NCI-H2107 treated with DMSO at 0.1 percent for 48 hours (cell line): Measurements from ENCODE around the gene ACSM3.
"Not testable (repeated sequence)": the region's sequence is repeated elsewhere in the genome, so short reads cannot be mapped to it uniquely, and the experiment has no call there.

ENCODE experiments used
- DNase-seq: peaks from one replicate; lab custom pipeline; 2025; ENCODE audit not compliant: unreplicated experiment; lab: John Stamatoyannopoulos, UW

The ACSM3 gene

DNA sequence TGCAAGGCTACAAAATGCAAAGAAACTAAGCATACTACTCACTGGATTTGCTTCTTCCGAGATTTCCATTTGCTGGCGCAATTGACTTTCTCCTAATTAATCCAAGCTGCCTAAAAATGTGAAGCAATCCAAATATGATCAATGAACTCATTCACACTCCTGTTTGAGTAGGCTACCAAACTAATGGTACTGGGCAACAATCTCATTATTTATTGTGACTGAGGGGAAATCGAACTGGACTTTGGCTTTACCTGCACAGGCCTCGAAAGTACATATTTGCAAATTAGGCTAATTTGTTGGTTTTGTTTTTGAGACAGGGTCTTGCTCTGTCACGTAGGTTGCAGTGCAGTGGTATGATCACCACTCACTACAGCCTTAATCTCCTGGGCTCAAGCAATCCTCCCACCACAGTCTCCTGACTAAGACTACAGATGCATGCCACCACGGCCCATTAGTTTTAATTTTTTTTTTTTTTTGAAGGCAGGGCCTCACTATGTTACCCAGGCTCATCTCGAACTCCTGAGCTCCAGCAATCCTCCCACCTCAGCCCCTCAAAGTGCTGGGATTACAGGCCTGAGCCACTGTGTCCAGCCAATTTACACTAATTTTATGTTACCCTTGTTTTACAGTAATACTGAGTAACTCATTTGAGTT lies 39.9 kb downstream of the ACSM3 start:
- DNase-seq: no peak

DNA sequence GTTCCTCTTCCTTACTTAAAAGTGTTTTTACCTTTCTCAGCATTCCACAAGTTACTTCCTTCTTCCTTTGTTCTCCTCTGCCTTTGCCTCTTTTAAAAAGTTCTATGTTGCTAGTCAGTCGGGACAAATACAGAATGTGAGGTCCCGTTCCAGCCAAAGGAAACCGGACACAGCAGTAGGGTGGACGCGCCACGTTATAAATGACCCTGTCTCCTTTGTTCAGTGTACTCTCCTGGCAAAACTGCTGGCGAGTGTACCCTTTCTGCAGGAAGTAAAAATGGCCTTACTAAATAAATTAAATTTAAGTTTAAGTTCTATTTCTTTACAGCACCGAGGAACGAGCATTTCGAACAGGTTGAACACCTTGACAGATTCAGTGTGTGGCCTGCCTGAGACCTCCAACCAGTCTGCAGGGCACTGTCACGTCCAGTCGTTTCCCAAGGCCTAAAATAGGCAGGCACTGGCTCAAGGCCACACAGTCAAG lies 41.9 kb downstream of the ACSM3 start:
- not testable (repeated sequence) for DNase-seq

DNA sequence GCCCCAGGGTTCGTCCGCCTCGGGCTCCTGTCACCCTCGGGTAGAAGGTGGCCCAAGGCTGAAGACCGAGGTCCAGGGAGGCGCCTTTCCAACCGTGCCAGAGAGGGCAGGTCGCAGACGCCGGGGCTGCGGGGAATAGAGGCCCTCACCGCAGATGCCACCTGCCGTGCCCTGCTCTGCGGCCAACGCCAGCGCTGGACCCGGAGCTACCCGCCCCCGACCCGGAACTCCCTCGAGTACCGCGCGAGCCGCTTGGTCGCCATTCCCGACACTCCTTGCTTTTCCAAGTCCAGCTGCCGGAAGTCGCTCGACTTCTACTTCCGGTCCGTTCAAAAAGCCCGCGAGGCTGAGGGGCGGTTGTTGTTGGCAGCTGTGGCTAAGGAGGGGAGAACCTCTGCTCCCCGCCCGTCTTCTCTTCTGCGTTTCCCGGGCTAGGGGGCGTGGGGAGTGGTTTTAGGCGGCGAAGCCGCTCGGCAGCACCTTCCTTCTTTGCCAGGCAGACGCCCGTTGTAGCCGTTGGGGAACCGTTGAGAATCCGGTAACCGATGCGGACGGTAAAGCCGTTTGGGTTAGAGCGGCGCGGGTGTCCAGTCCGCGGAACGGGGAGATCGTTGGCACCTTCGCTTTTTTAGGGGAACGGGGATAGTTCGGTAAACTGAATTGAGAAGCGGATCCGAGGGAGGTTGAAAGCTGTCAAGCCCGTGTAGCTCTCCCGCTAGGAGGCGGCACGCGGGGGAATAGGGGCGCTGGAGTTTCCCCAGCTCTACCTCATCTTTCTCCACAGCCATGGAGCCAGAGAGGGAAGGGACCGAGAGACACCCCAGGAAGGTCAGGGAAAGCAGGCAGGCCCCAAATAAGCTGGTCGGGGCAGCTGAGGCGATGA lies 42.6 kb downstream of the ACSM3 start, which contains the start of the genes ERI2 and REXO5:
TSS of gene ERI2 (minus strand) at position 305 of the 883 bp plus-strand sequence. CDS start at position 263, 42 bp downstream.
TSS of gene REXO5 (plus strand) at position 360 of the 883 bp plus-strand sequence. CDS start at position 787, 427 bp downstream.
- peak; percentile 92 for DNase-seq

DNA sequence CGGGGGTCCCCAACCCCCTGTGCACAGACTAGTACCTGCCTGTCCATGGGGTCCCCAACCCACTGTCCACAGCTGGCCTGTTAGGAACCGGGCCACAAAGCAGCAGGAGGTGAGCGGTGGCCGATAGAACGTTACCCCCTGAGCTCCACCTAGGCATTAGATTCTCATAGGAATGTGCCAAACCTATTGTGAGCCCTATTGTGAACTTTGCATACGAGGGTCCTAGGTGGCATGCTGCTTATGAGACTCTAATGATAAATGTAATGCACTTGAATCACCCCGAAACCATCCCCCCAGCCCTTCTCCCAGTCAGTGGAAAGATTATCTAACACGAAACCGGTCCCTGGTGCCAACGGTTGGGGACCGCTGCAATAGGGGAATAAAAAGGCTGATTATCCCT lies 44.0 kb downstream of the ACSM3 start:
- no peak for DNase-seq

DNA sequence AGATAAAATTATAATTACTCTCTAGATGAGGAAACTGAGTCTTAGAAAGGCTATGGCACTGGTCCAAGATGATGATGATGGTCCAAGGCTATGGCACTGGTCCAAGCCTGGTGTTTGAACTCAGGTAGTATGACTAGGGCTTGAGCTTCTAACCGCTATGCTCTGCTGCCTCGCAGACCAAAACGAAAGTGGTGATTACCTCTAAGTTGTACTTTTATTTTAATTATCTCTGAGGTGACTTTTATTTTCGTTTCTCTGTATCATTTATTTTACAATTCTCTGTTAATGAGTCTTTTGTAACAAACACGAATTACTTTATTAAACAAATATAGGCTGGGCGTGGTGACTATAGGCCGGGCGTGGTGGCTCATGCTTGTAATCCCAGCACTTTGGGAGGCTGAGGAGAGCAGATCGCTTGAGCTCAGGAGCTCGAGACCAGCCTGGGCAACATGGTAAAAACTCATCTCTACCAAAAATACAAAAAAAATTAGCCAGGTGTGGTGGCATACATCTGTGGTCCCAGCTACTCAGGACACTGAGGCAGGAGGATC lies 48.1 kb downstream of the ACSM3 start:
- DNase-seq: no peak

DNA sequence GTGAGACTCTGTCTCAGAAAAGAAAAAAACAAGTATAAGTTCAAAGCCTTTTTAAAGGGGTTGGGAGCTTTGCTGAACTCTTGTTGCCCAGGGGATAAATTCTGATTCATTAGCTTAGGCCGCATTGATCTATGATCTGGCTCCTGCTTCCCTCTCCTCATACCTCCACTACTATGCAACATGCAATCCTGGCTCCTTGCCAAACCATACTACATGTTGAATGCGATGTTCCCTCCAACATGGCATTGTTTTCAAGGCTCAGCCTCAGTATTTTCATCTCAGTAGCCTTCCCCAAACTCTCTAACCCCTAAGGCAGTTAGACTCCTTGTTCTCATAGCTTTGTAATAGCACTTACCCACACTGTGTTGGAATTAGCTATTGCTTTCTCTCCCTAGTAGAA lies 48.7 kb downstream of the ACSM3 start:
- no peak for DNase-seq

DNA sequence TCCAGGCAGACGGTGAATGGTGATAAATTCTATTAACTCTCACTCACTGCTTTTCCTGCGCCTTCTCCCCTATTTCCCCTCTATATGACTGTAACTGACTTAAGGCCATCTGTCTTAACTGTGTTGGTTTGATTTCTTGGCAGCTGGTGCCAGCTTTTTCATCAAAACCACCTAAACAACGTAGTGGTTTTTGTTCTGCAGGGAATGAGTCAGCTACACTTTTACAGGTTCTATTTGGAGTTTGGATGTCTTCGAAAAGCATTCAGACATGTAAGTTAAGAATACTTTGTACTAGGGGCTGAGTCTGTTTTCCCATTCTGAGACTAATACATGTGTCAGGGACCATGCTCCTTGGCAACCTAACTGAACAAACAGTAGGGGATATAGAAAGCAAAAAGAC lies 51.0 kb downstream of the ACSM3 start:
- no peak for DNase-seq

DNA sequence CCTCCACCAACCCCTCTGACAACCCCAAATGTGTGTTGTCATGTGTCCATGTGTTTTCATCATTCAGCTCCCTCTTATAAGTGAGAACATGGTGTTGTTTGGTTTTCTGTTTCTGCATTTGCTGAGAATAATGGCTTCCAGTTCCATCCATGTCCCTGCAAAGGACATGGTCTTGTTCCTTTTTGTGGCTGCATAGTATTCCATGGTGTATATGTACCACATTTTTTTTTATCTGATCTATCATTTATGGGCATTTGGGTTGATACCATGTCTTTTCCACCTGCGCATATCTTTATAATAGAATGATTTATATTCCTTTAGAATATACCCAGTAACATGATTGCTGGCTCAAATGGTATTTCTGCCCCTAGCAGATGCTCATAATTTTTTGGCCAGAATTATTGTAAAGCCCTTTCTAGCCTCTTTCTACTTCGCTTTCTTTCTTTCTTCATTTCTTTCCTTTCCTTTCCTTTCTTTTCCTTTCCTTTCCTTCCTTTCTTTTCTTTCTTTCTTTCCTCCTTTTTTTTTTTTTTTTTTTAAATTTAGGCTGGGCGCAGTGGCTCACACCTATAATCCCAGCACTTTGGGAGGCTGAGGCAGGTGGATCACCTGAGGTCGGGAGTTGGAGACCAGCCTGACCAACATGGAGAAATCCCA lies 55.2 kb downstream of the ACSM3 start:
- DNase-seq: no peak

DNA sequence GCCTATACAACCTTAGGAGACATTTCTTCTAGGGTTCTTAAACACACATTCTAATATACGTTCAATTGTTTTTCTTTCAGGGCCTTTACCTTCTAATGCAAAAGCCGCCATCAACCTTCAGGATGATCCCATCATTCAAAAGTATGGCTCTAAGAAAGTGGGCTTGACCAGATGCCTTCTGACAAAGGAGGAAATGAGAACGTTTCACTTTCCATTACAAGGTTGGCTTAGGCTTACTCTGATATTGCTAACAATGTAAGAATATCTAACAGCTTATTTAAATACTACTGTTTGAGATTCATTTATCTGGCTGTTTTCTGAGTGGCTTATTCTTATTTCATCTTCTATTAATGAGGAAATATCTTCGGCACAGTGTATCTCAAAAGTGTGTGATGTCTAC lies 57.9 kb downstream of the ACSM3 start:
- no peak for DNase-seq

DNA sequence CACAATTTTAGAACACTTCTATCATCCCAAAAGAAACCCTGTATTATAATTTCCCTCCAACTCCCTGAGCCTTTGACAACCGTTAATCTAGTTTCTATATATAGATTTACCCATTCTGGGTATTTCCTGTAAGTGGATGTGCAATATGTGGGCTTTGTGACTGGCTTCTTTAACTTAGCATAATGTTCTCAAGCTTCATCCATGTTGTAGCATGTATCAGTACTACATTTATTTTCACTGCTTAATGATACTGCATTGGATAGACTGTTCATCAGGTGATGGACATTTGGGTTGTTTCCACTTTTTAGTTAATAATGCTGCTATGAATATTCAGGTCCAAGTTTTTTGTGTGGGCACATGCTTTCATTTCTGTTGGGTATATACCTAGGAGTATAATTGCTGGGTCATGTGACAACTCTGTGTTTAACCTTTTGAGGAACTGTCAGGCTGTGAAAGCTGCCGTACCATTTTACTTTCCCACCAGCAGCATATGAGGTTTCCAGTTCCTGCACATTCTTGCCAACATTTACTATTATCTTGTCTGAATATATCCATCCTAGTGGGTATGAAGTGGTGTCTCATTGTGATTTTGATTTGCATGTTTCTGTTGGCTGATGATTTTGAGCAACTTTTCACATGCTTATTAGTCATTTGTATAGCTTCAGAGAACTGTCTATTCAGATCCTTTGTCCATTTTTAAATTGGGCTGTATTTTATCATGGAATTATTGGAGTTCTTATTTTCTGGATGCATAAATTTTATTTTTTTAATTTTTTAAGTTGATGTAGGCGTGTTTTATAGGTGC lies 58.9 kb downstream of the ACSM3 start:
- DNase-seq: no peak

DNA sequence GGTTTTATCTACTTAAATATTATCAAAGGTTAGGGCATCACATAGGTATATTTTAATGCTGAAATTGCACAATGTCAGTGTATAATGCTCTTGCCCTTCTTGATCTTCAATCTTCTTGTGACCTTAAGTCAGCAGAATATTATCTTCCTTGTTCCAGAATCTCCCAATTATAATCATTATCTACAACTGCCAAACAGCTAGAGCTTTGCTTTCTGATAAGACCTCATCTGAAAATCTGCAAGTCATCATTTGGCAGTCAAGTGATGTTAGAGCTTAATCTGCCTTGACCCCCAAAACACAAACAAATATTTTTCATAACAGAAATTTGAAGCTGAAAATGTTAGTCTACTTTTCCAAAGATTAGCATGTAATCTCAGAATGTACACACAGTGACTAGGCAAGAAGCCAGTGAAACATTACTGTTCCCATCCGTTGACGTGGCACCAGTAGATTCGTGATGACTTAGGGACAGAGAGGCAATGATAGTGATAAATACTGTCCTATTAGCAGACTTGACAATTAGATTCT lies 62.3 kb downstream of the ACSM3 start:
- DNase-seq: no peak

DNA sequence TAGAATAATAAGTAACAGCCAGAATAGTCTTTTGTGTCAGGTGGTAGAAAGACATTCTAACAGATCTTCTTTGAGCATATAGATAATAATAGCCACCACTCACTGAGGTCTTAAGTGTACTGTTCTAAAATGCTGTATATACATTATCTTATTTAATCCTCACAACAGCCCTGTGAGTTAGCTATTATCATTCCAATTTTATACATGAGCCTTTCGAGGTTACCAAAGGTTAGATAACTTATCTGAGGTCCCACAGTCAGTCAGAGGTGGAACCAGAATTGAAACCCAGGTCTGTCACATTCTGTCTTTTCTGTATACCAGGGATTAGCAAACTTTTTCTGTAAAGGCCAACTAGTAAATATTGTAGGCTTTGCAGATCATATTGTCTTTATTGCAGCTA lies 65.7 kb downstream of the ACSM3 start:
- DNase-seq: no peak

DNA sequence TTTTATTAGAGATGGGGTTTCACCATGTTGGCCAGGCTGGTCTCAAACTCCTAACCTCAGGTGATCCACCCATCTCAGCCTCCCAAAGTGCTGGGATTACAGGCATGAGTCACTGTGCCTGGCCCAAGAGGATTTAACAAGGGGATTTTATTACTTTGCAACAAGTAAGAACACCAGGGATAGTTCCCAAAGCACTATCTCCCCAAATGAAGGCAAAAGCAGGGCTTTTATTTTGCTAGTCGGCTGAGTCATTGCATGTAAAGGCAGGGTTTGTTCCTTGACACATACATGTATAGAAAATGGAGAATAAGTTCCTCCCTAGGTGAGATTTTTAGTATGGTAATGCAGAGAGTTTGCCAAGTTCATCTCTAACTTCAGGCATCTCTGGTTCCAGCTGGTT lies 66.6 kb downstream of the ACSM3 start:
- DNase-seq: no peak

DNA sequence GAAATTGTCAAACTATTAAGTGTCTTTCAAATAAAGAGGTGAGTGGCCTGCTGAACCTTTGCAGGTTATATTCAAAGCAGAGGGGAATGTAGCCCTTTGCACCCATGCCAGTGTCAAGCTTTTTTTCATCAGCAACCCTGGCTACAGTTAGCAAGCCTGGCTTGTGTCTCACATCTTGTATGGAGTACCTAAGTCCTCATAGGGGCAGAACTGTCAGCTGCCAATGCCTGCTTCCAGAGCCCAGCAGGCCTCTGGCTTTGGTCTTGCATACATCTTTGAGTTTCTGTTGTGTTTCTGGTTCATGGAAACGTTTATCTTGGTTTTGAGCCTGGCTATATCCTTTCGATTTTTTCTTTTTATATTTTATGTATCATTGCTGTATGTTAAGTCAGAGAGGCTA lies 69.3 kb downstream of the ACSM3 start:
- DNase-seq: no peak

DNA sequence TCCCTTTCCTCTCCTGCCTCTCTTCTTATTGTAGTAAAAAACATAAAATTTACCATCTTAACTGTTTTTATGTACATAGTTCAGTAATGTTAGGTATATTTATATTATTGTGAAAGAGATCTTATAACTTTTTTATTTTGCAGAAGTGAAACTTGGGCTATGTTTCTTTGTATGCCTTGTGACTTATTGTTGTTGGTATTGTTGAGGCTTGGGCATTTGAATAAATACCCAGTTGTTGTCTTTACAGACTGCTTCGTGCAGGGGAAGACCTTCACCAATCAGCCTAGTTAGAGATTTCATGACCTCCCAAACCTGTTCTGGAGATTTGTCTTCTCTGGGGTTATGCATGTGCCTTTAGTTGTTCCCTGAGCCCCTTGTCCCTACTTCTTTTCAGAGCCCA lies 74.4 kb downstream of the ACSM3 start:
- no peak for DNase-seq

DNA sequence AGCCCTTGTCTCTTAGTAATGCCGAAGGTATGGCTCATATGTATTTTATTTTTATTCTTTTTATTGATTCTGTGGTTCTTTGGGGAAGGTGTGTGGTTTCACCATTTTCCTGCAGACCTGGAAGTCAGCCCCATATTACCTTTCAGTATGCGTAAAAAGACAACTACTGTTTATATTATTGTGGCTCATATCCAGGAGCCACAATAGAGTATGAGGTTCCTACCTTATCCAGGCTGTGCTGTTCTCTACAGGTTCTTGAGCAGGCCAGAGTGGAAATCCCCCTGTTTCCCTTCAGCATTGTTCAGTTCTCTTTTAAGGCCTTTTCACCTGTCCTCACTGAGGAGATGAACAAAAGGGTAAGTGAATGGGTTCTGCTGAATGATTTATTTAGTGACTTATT lies 75.7 kb downstream of the ACSM3 start:
- peak; percentile 44 for DNase-seq

DNA sequence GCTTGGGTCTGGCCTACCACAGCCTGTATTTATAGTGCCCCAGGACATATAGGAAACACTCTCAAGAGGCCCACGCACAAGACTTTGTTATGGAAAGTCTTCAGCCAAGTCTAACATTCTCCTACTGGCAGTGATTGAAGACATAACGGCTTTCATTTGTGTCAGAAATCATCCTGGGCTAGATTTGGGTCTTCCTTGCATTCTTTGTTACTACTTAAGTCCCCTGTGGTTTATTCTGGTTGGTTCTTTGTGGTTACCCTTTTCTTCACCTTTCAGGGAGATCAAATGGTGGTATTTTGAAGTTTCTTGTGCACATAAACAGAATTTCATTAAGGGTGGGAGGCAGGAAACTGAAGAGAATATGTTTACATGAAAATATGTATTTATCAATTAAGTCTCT lies 80.2 kb downstream of the ACSM3 start:
- DNase-seq: no peak

DNA sequence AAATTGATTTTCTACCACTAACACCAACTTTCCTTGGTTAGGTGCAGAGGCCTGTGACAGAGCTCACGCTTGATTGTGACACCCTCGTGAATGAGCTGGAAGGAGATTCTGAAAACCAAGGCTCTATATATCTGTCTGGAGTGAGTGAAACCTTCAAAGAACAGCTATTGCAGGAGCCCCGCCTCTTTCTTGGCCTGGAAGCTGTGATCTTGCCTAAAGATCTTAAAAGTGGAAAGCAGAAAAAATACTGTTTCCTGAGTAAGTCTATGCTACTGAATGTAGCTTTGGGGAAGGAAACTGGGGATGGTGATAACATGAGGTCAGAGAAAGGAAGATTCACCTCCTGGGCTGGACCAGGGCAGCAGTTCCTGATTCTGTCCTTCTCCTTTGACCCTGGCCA lies 80.8 kb downstream of the ACSM3 start:
- DNase-seq: no peak

DNA sequence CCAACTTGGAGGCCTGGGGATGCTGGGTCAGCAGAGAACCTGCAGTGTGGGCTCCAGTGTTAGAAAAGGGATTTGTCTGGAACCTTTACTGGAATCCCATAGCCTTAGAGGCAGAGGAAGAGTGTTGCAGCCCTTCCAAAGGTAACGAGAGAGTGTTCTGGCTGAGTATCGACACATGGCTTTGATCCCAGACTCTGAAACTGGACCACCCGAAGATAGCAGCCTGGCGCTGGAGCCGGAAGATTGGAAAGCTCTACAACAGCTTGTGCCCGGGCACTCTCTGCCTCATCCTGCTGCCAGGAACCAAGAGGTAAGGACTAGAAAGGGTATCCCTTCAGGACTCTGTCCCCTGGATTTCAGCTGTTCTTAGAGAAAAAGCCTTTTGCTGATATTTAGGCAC lies 82.2 kb downstream of the ACSM3 start:
- DNase-seq: no peak

DNA sequence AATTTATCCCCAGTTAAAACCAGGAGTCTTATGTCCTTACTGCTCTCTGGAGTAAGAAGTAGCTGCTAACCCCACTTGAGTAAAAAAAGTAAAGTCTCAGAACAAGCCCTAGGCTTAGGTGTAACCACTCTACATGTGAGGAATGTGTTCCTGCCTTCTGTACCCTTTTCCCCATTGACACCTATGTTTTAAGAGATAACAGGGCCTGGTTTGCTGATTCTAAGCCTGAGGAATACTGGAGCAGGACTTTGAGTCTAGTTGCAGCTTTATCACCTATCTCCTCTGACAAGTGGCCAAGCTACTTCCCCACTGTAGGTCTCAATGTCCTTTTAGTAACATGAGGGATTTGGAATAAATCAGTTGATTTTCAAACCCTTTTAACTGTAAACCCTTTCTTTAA lies 82.7 kb downstream of the ACSM3 start:
- no peak for DNase-seq
